Liver (tissue), 9 donors: ENCODE measurements around the gene PPP2R2C. TPM values are rescaled to one million over a fixed set of nuclear protein-coding genes. Genes with fewer than 3 reads are reported as not detected.

Source experiments
- DNase-seq: peaks from one replicate; pipeline ENCODE4 v3.0.0-alpha.2; 2017; ENCODE audit warnings: low spot score
- H3K27ac ChIP-seq, 2 donors: one replicate each; pipeline ENCODE4 v1.7.0; 2013; ENCODE audit warnings: inconsistent platforms in 2 of 2, low read length in 2 of 2, control low read depth in 1 of 2, low read depth in 1 of 2, mild to moderate bottlenecking in 1 of 2
- H3K27me3 ChIP-seq, 4 donors: one replicate each; pipeline versions ENCODE4 v1.6.1 to v1.7.0; 2013; ENCODE audit warnings: low read length in 3 of 4, inconsistent platforms in 1 of 4, mild to moderate bottlenecking in 1 of 4, moderate library complexity in 1 of 4; ENCODE audit not compliant: control insufficient read depth in 4 of 4, insufficient read depth in 4 of 4
- H3K36me3 ChIP-seq, 4 donors: one replicate each; pipeline versions ENCODE4 v1.6.1 to v1.7.0; 2013; ENCODE audit warnings: low read length in 3 of 4, mild to moderate bottlenecking in 3 of 4, low read depth in 1 of 4, moderate library complexity in 1 of 4; ENCODE audit not compliant: control insufficient read depth in 4 of 4, insufficient read depth in 3 of 4
- H3K4me1 ChIP-seq, 4 donors: one replicate each; pipeline versions ENCODE4 v1.6.1 to v1.7.0; 2013; ENCODE audit warnings: low read length in 3 of 4, mild to moderate bottlenecking in 3 of 4, moderate library complexity in 1 of 4; ENCODE audit not compliant: control insufficient read depth in 4 of 4, insufficient read depth in 4 of 4
- H3K4me3 ChIP-seq, 3 donors: one replicate each; pipeline versions ENCODE4 v1.6.1 to v1.7.0; 2013; ENCODE audit warnings: low read length in 3 of 3, control low read depth in 1 of 3, low read depth in 1 of 3, mild to moderate bottlenecking in 1 of 3
- H3K9ac ChIP-seq, 2 donors: one replicate each; pipeline ENCODE4 v1.7.0; 2013; ENCODE audit warnings: low read length in 2 of 2, mild to moderate bottlenecking in 2 of 2, moderate library complexity in 2 of 2, control low read depth in 1 of 2, low read depth in 1 of 2
- H3K9me3 ChIP-seq, 4 donors: one replicate each; pipeline versions ENCODE4 v1.6.1 to v1.7.0; 2013; ENCODE audit warnings: low read length in 3 of 4; ENCODE audit not compliant: control insufficient read depth in 4 of 4
- ATF3 ChIP-seq: IDR thresholded peaks from 2 replicates; pipeline ENCODE4 v1.6.1; 2016; ENCODE audit warnings: antibody characterized with exemption
- CTCF ChIP-seq: fragments of 150-350 bp; IDR thresholded peaks from 2 replicates; pipeline ENCODE4 v1.5.1; 2017; ENCODE audit warnings: improper control_type of control experiment, low read depth, low read length; ENCODE audit not compliant: missing input control
- EGR1 ChIP-seq, 2 donors: IDR thresholded peaks; 2 replicates each; pipeline ENCODE4 v1.6.1; 2016 to 2018; ENCODE audit warnings: antibody characterized with exemption in 2 of 2, low read depth in 2 of 2
- FOXA1 ChIP-seq: IDR thresholded peaks from 2 replicates; pipeline ENCODE4 v1.6.1; 2016; ENCODE audit warnings: antibody characterized with exemption
- GABPA ChIP-seq, 2 donors: IDR thresholded peaks in 1 of 2; conservative IDR thresholded peaks in 1 of 2; 2 replicates each; pipeline ENCODE4 v1.6.1; 2016; ENCODE audit warnings: antibody characterized with exemption in 2 of 2, mild to moderate bottlenecking in 1 of 2, moderate library complexity in 1 of 2
- HNF4A ChIP-seq, 2 donors: conservative IDR thresholded peaks; 2 replicates each; pipeline ENCODE4 v1.6.1; 2016; ENCODE audit warnings: antibody characterized with exemption in 2 of 2, mild to moderate bottlenecking in 2 of 2
- HNF4G ChIP-seq: IDR thresholded peaks from 2 replicates; pipeline ENCODE4 v1.6.1; 2016; ENCODE audit warnings: antibody characterized with exemption
- JUND ChIP-seq, 2 donors: IDR thresholded peaks; 2 replicates each; pipeline ENCODE4 v1.6.1; 2016; ENCODE audit warnings: antibody characterized with exemption in 2 of 2
- NR2F2 ChIP-seq: IDR thresholded peaks from 2 replicates; pipeline ENCODE4 v1.6.1; 2016; ENCODE audit warnings: antibody characterized with exemption
- RAD21 ChIP-seq, 2 donors: IDR thresholded peaks; 2 replicates each; pipeline ENCODE4 v1.6.1; 2016; ENCODE audit warnings: antibody characterized with exemption in 2 of 2, mild to moderate bottlenecking in 2 of 2
- RXRA ChIP-seq, 2 donors: IDR thresholded peaks; 2 replicates each; pipeline ENCODE4 v1.6.1; 2017 to 2018; ENCODE audit warnings: antibody characterized with exemption in 2 of 2, mild to moderate bottlenecking in 1 of 2
- SP1 ChIP-seq: IDR thresholded peaks from 2 replicates; pipeline ENCODE4 v1.6.1; 2018; ENCODE audit warnings: antibody characterized with exemption, mild to moderate bottlenecking
- TAF1 ChIP-seq: conservative IDR thresholded peaks from 2 replicates; pipeline ENCODE4 v1.6.1; 2016; ENCODE audit warnings: antibody characterized with exemption, mild to moderate bottlenecking
- YY1 ChIP-seq: IDR thresholded peaks from 2 replicates; pipeline ENCODE4 v1.6.1; 2016; ENCODE audit warnings: antibody characterized with exemption, mild to moderate bottlenecking
- ZBTB33 ChIP-seq: IDR thresholded peaks from 2 replicates; pipeline ENCODE4 v1.6.1; 2016; ENCODE audit warnings: antibody characterized with exemption
- WGBS: extraction: QIAGEN DNeasy Blood & Tissue Kit; methylation state at CpG from one replicate; pipeline ENCODE4 v1.1.7; 2013; 5-methylcytosine and 5-hydroxymethylcytosine counted together
- polyA plus RNA-seq, 2 donors: library from polyadenylated mRNA; stranded (reverse) in 1 of 2; unstranded in 1 of 2; fragments of 200-250 nt in 1 of 2; fragments of >200 nt in 1 of 2; fragmentation: Nextera tagmentation in 1 of 2; extraction: Ambion mirVana in 1 of 2; gene quantifications; one replicate each; pipeline versions ENCODE4 v1.2.1 to v1.2.3, GENCODE V29; 2013 to 2015
- total RNA-seq, 2 donors: library from RNA; depleted of rRNA; stranded (reverse); fragments of >200 nt; gene quantifications; one replicate each; pipeline ENCODE4 v1.2.3, GENCODE V29; 2014
- donor health status: healthy.
- donor health status: healthy.
- donor health status: healthy.
- donor health status: healthy.
- donor health status: healthy.

The PPP2R2C gene
- total and polyA plus RNA-seq, 4 donors, result under 0.01 to 0.01 TPM; not detected in 2

- Histone ChIP-seq H3K27me3 (no peaks in the 10 kb centered on the region), H3K9me3 (no peaks in the 10 kb centered on the region), H3K9ac (no peak overlapping the region), H3K36me3 (peaks cover 0 to 3% (median 0%) of the 10 kb centered on the region in 4 donors), H3K4me3 (no peak overlapping the region), H3K27ac (no peak overlapping the region), H3K4me1 (peaks cover 1 to 16% (median 3%) of the 10 kb centered on the region in 4 donors)
- DNase-seq, result no peak
- WGBS, result 87% methylated on average over 20 of the region's 20 CpGs
- TF ChIP-seq SP1, result no peak
- no peak for TF ChIP-seq EGR1 (IDR thresholded peaks at IDR 0.05; ENCODE audit: low read depth in 2 of 2)
Measured at GRCh38 chr4:6281436-6282313, 190.7 kb downstream of the PPP2R2C start.

GRCh38 chr4:6280365-6280996, 191.9 kb downstream of the PPP2R2C start:
- Histone ChIP-seq H3K4me1 (peaks cover 2 to 16% (median 3%) of the 10 kb centered on the region in 4 donors), H3K36me3 (no peaks in the 10 kb centered on the region), H3K9me3 (no peaks in the 10 kb centered on the region), H3K27me3 (no peaks in the 10 kb centered on the region), H3K9ac (no peak overlapping the region), H3K27ac (no peak overlapping the region), H3K4me3 (no peak overlapping the region)
- 92% methylated on average over 16 of the region's 16 CpGs for WGBS
- DNase-seq, result no peak
- TF ChIP-seq CTCF, result no peak
- no peak for TF ChIP-seq YY1
- TF ChIP-seq RXRA (IDR thresholded peaks at IDR 0.05), result no peak
- no peak for TF ChIP-seq SP1
- TF ChIP-seq EGR1 (IDR thresholded peaks at IDR 0.05; ENCODE audit: low read depth in 2 of 2), result no peak
- TF ChIP-seq HNF4G, result no peak
- TF ChIP-seq HNF4A (conservative IDR thresholded peaks at IDR 0.05), result no peak
- TF ChIP-seq ATF3, result no peak
- TF ChIP-seq FOXA1, result no peak
- TF ChIP-seq RAD21 (IDR thresholded peaks at IDR 0.05), result no peak
- TF ChIP-seq TAF1, result no peak
- no peak for TF ChIP-seq NR2F2
- no peak for TF ChIP-seq ZBTB33
- TF ChIP-seq GABPA (IDR thresholded peaks at IDR 0.05 in 1 of 2, conservative IDR thresholded peaks at IDR 0.05 in 1 of 2), result no peak
- no peak for TF ChIP-seq JUND (IDR thresholded peaks at IDR 0.05)
